Myocyte (in vitro differentiated cells): ENCODE data around the gene TAF3. TPM values are rescaled to one million over a fixed set of nuclear protein-coding genes. Genes with fewer than 3 reads are reported as not detected.
A peak's percentile ranks its signal among the peaks of the same experiment; 100 is the strongest.
"Not testable (repeated sequence)": the region's sequence is repeated elsewhere in the genome, so short reads cannot be mapped to it uniquely, and the experiment has no call there.

ENCODE experiments used
- DNase-seq: peaks from one replicate; pipeline ENCODE4 v3.0.0-alpha.2; 2012; ENCODE audit warnings: low read depth
- polyA plus RNA-seq: library from polyadenylated mRNA; unstranded; fragments of >200 nt; gene quantifications from one replicate; pipeline ENCODE4 v1.2.1, GENCODE V29; 2012; ENCODE audit warnings: missing spikeins
- total RNA-seq: library from RNA; depleted of rRNA; stranded (reverse); fragments of >200 nt; gene quantifications from 2 replicates; pipeline ENCODE4 v1.2.3, GENCODE V29; 2014

Gene TAF3
- total RNA-seq, result 3.1 and 3.4 TPM in 2 replicates
- 4.2 TPM for polyA plus RNA-seq

DNA sequence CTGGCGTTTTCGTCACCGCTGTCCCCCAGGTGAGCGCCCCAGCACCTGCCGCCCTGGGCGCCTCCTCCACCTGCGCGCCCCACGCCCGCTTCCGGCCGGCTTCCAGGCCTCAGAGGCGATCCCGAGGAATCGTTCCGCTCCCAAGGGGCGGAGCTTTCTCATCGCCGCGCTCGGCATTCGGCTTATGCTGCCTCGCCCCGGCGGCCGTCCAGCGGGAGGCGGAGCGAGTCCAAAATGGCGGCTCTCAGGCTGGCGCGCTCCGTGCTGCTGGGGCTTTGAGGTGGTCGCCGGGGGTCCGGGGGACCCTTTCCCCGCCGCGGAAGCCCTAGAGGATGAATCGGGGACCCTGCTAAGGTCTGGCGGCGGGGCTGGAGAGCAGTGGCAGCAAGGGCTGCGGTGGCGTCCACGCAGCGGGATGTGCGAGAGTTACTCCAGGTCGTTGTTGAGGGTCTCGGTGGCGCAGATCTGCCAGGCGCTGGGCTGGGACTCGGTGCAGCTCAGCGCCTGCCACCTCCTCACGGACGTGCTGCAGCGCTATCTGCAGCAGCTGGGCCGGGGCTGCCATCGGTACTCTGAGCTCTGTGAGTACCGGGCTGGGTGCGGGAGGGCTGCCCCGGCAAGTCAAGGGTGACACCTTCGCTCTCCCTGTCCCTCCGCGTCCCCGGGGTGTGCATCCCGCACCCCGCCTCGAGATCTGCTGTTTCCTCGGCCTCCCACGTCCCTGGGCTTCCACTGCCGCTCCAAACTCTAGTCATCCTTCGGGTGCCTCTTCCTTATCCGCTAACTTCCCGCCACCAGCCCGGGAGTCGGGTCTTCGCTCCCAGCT, at the start of gene TAF3:
TAF3 (plus strand) TSS at position 211 of the 826 bp plus-strand sequence; CDS start at position 416, 205 bp downstream.
- DNase-seq, result peak; percentile 91

GRCh38 chr10:7773845-7774801, 44.2 kb upstream of the TAF3 start:
- DNase-seq, result no peak

- no peak for DNase-seq
Observed at GRCh38 chr10:7776777-7777176, 41.5 kb upstream of the TAF3 start.

DNA sequence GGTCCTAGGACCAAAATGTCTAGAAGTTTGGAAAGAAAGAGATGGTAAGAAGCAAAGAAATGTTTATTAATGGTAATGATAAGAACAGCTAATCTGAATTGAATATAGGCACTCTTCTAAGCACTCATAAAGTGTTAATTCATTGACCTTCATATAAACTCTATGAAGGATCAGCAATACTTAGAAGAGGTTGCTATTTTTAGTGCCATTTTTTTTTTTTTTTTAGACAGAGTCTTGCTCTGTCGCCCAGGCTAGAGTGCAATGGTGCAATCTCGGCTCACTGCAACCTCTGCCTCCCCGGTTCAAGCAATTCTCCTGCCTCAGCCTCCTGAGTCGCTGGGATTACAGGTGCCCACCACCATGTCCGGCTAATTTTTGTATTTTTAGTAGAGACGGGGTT, 36.1 kb upstream of the TAF3 start:
- not testable (repeated sequence) for DNase-seq

GRCh38 chr10:7786430-7786829, 31.9 kb upstream of the TAF3 start:
- no peak for DNase-seq

- peak; percentile 15 for DNase-seq
Observed at GRCh38 chr10:7787150-7787856, 31.0 kb upstream of the TAF3 start.

GRCh38 chr10:7787857-7788638, 30.3 kb upstream of the TAF3 start, which contains the start of the genes ATP5F1C and KIN:
ATP5F1C (plus strand) TSS chr10:7788177; CDS start chr10:7788208, 31 bp downstream.
KIN (minus strand) TSS chr10:7787993; CDS start chr10:7787933, 60 bp downstream.
- DNase-seq, result peak; percentile 98

GRCh38 chr10:7788639-7789286, 29.5 kb upstream of the TAF3 start:
- DNase-seq, result peak; percentile 30

- DNase-seq, result peak; percentile 53
Observed at GRCh38 chr10:7789390-7789789, 28.9 kb upstream of the TAF3 start.

GRCh38 chr10:7792541-7792940, 25.8 kb upstream of the TAF3 start:
- DNase-seq, result no peak

- DNase-seq, result no peak
Observed at GRCh38 chr10:7794251-7795026, 23.9 kb upstream of the TAF3 start.

DNA sequence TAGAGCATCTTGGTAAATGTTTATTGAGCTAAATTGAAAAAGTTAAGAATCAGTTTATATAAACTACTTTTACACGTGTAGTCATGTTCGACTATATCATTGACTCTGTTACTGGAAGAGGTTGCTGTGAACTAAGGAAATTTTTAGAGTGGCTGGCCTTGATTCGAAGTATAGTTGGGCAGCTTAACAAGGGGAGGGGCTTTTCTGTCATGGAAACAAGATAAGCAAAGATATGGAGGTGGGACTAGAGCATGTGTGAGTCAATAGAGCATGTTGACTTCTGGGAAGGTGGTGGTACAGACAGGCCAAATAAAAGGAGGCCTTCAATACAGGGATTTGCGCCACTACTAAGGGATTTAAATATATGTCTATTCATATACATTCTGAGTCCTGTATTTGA, 22.7 kb upstream of the TAF3 start:
- peak; percentile 28 for DNase-seq

GRCh38 chr10:7797582-7797981, 20.7 kb upstream of the TAF3 start:
- peak; percentile 95 for DNase-seq

DNA sequence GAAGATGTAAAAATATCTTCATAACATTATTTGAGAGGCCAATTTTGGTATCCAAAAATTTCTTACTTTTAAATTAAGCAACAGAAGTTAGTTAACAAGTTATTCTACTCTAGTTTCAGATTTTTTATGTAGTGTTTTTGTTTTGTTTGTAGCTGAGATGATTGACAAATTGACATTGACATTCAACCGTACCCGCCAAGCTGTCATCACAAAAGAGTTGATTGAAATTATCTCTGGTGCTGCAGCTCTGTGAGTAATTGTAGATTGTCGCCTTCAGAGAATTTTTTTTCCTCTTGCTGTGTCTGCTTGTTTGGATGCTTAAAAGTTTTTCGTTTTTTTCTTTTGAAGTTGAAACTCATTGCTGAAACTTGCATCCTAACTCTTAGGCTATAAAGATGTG, 15.7 kb upstream of the TAF3 start:
- no peak for DNase-seq

- no peak for DNase-seq
Observed at GRCh38 chr10:7804216-7804615, 14.1 kb upstream of the TAF3 start.

GRCh38 chr10:7804741-7805140, 13.6 kb upstream of the TAF3 start:
- DNase-seq, result no peak

DNA sequence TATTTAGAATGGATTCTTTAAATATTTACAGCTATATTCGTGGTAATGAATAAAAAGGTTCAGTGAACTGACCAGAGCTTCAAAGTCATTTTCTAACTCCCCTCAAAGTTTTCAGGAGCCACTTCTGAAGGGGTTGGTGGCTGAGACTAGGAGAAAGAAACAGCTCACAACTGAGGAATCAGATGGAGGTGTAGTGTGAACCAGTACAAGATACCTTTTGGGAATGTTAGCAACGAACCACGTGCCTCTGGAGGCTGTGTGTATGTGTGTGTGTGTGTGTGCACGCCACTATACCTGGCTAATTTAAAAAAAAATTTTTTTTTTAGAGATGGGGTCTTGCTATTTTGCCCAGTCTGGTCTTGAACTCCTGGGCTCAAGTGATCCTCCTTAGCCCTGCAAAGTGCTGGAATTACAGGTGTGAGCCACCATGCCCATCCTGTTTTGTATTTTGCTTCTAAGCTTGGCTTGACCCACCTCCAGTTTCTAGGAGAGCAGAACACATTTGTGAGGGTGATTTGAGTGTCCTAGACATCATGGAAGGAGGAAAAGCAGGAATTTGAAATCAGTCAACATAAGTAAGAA, 9.5 kb upstream of the TAF3 start:
- no peak for DNase-seq

DNA sequence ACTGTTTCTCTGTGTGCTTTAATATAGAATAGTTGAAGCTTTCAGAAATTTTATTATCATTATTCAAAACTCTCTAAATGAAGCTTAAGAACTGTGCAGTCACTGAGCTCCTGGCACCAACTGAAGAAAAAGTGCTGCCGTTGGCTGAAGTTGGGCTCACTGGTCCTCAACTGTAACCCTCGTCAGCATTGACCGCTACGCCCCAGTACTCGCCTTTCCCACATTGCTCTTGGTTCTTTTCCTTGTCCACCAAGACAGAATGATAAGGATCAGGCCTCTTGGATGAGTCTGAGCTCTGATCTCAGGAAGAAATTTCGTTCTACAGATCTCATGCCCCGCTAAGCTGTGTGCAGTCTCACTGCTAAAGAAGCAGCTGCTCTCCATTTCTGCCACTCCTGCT, 7.9 kb upstream of the TAF3 start:
- no peak for DNase-seq

- DNase-seq, result no peak
Observed at GRCh38 chr10:7811000-7811399, 7.3 kb upstream of the TAF3 start.
